OCI-LY1 (cell line): ENCODE measurements around the gene P3H2.

Experiments used
- H2AFZ ChIP-seq: fragments of 200-600 bp; sonication (generic), shearing (Covaris generic); 2 replicates; pipeline ENCODE4 v1.6.0; 2014; ENCODE audit warnings: antibody characterized with exemption, mild to moderate bottlenecking, low read length
- H3F3A ChIP-seq: fragments of 200-600 bp; sonication (generic), shearing (Covaris generic); 2 replicates; pipeline ENCODE4 v1.6.0; 2014; ENCODE audit warnings: mild to moderate bottlenecking, antibody characterized with exemption, low read length, moderate library complexity; ENCODE audit not compliant: insufficient read depth
- H3K27ac ChIP-seq: fragments of 200-600 bp; sonication (generic); 2 replicates; pipeline ENCODE4 v1.5.1; 2014; ENCODE audit warnings: low read length, mixed run types, mild to moderate bottlenecking, low read depth; ENCODE audit not compliant: poor library complexity, severe bottlenecking
- H3K27me3 ChIP-seq: fragments of 200-600 bp; sonication (generic); 2 replicates; pipeline ENCODE4 v1.6.0; 2014; ENCODE audit warnings: antibody characterized with exemption, mild to moderate bottlenecking, low read length, moderate library complexity; ENCODE audit not compliant: insufficient read depth
- H3K36me3 ChIP-seq: fragments of 200-600 bp; sonication (generic); 2 replicates; pipeline ENCODE4 v1.6.1; 2014; ENCODE audit warnings: mild to moderate bottlenecking, antibody characterized with exemption, low read length, moderate library complexity, mixed read lengths; ENCODE audit not compliant: insufficient read depth
- H3K4me1 ChIP-seq: fragments of 200-600 bp; sonication (generic); 2 replicates; pipeline ENCODE4 v1.5.1; 2014; ENCODE audit warnings: mild to moderate bottlenecking, low read length, moderate library complexity; ENCODE audit not compliant: insufficient read depth, severe bottlenecking
- H3K4me2 ChIP-seq: fragments of 200-600 bp; sonication (generic), shearing (Covaris generic); 2 replicates; pipeline ENCODE4 v1.6.1; 2014; ENCODE audit warnings: low read length
- H3K4me3 ChIP-seq: fragments of 200-600 bp; sonication (generic); 2 replicates; pipeline ENCODE4 v1.5.1; 2014; ENCODE audit warnings: low read length, low read depth, mild to moderate bottlenecking, mixed read lengths; ENCODE audit not compliant: poor library complexity, severe bottlenecking
- H3K79me2 ChIP-seq: fragments of 200-600 bp; shearing (Covaris generic); 2 replicates; pipeline ENCODE4 v1.6.1; 2016; ENCODE audit warnings: mixed run types, low read length, mixed read lengths; ENCODE audit not compliant: insufficient read depth
- H3K9ac ChIP-seq: fragments of 200-600 bp; sonication (generic), shearing (Covaris generic); 2 replicates; pipeline ENCODE4 v1.6.1; 2014; ENCODE audit warnings: mild to moderate bottlenecking, low read length, mixed read lengths
- H3K9me2 ChIP-seq: fragments of 200-600 bp; sonication (generic), shearing (Covaris generic); 2 replicates; pipeline ENCODE4 v1.6.1; 2014; ENCODE audit warnings: low read depth, mild to moderate bottlenecking, low read length, mixed read lengths
- H3K9me3 ChIP-seq: fragments of 200-600 bp; shearing (Covaris generic); 2 replicates; pipeline ENCODE4 v1.6.1; 2014; ENCODE audit warnings: low read length, mixed read lengths
- H4K20me1 ChIP-seq: fragments of 200-600 bp; sonication (generic), shearing (Covaris generic); 2 replicates; pipeline ENCODE4 v1.6.0; 2016; ENCODE audit warnings: mild to moderate bottlenecking, low read length; ENCODE audit not compliant: insufficient read depth
- EZH2 ChIP-seq: fragments of 200-600 bp; sonication (generic), shearing (Covaris generic); IDR thresholded peaks from 2 replicates; pipeline ENCODE4 v1.8.0; 2017; ENCODE audit warnings: borderline replicate concordance, mixed run types, mild to moderate bottlenecking, antibody characterized with exemption, low read length, moderate library complexity, mixed read lengths
- TF ChIP-seq, protein P1 (sequence below): fragments of 200-600 bp; sonication (generic), shearing (Covaris generic); IDR thresholded peaks from 2 replicates; pipeline ENCODE4 v1.5.1; 2017; ENCODE audit warnings: mild to moderate bottlenecking, antibody characterized with exemption, low read length, moderate library complexity, mixed read lengths

P3H2 gene

DNA sequence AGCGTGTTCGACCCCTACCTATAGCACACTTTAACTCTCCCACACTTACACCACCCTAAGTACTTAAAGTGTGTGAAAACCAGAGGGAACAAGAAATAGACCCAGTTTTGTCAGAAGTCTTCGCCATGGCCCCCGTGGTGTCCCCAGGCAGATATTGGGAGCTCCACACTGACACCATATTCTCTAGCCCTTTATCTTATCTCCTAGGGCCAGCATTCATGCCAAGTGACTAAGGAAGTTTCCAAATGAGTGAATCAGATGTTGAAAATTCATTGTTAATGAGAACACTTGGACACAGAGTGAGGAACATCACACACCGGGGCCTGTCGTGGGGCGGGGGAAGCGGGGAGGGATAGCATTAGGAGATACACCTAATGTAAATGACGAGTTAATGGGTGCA, 31.8 kb downstream of the P3H2 start:
- H3K4me3 ChIP-seq, result no peak overlapping the region
- no peaks in the 10 kb centered on the region for H3K27me3 ChIP-seq
- H3K4me2 ChIP-seq, result no peak overlapping the region
- H3K27ac ChIP-seq, result no peak overlapping the region
- TF ChIP-seq, protein P1, sequence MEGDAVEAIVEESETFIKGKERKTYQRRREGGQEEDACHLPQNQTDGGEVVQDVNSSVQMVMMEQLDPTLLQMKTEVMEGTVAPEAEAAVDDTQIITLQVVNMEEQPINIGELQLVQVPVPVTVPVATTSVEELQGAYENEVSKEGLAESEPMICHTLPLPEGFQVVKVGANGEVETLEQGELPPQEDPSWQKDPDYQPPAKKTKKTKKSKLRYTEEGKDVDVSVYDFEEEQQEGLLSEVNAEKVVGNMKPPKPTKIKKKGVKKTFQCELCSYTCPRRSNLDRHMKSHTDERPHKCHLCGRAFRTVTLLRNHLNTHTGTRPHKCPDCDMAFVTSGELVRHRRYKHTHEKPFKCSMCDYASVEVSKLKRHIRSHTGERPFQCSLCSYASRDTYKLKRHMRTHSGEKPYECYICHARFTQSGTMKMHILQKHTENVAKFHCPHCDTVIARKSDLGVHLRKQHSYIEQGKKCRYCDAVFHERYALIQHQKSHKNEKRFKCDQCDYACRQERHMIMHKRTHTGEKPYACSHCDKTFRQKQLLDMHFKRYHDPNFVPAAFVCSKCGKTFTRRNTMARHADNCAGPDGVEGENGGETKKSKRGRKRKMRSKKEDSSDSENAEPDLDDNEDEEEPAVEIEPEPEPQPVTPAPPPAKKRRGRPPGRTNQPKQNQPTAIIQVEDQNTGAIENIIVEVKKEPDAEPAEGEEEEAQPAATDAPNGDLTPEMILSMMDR, result no peak
- TF ChIP-seq EZH2, result no peak
- no peak overlapping the region for H2AFZ ChIP-seq
- no peaks in the 10 kb centered on the region for H3K79me2 ChIP-seq
- H3K36me3 ChIP-seq, result no peaks in the 10 kb centered on the region
- no peaks in the 10 kb centered on the region for H3K4me1 ChIP-seq
- H3F3A ChIP-seq, result no peaks in the 10 kb centered on the region
- H3K9me2 ChIP-seq, result no peaks in the 10 kb centered on the region
- H3K9ac ChIP-seq, result no peak overlapping the region
- no peaks in the 10 kb centered on the region for H4K20me1 ChIP-seq
- no peaks in the 10 kb centered on the region for H3K9me3 ChIP-seq

DNA sequence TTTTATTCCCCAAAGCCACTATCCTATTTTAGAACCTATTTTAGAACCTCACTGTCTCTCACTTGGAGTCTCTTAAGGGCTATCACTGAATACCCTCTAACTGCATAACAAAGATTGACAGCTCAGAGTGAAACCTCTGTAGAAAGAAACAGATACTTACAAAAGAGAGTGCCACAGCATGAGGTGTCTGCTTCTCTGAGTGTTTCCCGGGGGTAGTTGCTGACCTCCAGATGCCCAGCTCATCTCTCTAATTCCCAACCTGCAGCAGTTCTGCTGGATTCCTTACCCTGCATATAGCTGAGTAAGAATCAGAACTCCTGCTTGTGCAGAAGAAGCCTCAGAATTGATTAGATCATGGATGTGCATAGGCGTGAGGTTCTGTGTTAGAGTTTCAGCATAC, 34.5 kb downstream of the P3H2 start:
- H4K20me1 ChIP-seq, result no peaks in the 10 kb centered on the region
- no peak overlapping the region for H2AFZ ChIP-seq
- H3K27me3 ChIP-seq, result no peaks in the 10 kb centered on the region
- no peaks in the 10 kb centered on the region for H3K36me3 ChIP-seq
- H3K4me1 ChIP-seq, result no peaks in the 10 kb centered on the region
- no peaks in the 10 kb centered on the region for H3F3A ChIP-seq
- no peak overlapping the region for H3K4me3 ChIP-seq
- H3K27ac ChIP-seq, result no peak overlapping the region
- H3K9me2 ChIP-seq, result no peaks in the 10 kb centered on the region
- no peak overlapping the region for H3K9ac ChIP-seq
- TF ChIP-seq, protein P1, result no peak
- TF ChIP-seq EZH2, result no peak
- H3K79me2 ChIP-seq, result no peaks in the 10 kb centered on the region
- no peaks in the 10 kb centered on the region for H3K9me3 ChIP-seq
- no peak overlapping the region for H3K4me2 ChIP-seq

DNA sequence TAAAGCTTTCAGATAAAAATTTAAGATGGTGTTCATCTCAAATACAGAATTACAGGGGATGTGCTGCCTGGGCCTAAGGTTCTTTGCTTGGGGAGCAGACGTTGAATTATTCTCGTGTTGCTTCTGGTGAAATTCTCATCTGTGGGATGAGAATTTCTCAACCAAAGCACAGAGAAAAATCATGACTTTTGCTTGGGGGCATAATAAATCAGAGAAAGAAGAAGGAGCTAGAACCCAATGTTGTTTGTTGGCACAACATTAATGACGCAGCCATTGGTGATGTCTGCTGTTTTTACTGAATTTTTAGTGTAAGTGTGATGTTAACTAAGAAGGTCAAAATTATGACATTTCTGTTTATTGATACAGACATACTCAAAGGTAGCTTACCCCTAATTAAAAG, 35.7 kb downstream of the P3H2 start:
- no peaks in the 10 kb centered on the region for H3K36me3 ChIP-seq
- no peaks in the 10 kb centered on the region for H3K27me3 ChIP-seq
- H3K4me1 ChIP-seq, result no peaks in the 10 kb centered on the region
- H3K4me3 ChIP-seq, result no peak overlapping the region
- no peaks in the 10 kb centered on the region for H3F3A ChIP-seq
- H3K27ac ChIP-seq, result no peak overlapping the region
- H4K20me1 ChIP-seq, result no peaks in the 10 kb centered on the region
- no peaks in the 10 kb centered on the region for H3K79me2 ChIP-seq
- H2AFZ ChIP-seq, result no peak overlapping the region
- TF ChIP-seq, protein P1, result no peak
- TF ChIP-seq EZH2, result no peak
- no peaks in the 10 kb centered on the region for H3K9me2 ChIP-seq
- no peak overlapping the region for H3K9ac ChIP-seq
- no peak overlapping the region for H3K4me2 ChIP-seq
- no peaks in the 10 kb centered on the region for H3K9me3 ChIP-seq
